Psoas muscle (tissue), 8 donors: ENCODE measurements around the gene MRPL9. TPM values are rescaled to one million over a fixed set of nuclear protein-coding genes. Genes with fewer than 3 reads are reported as not detected.

Experiments used
- ATAC-seq, 4 donors: fragments of 200-7000 bp; cut with Tn5 transposase; one replicate each; pipeline ENCODE4 v1.9.1; 2020; ENCODE audit warnings: moderate library complexity in 3 of 4, mild to moderate bottlenecking in 2 of 4
- DNase-seq, 2 donors: peaks; one replicate each; pipeline ENCODE4 v3.0.0-alpha.2; 2020
- H3K27ac ChIP-seq: fragments of 200-600 bp; one replicate; pipeline ENCODE4 v1.8.0; 2022
- H3K27me3 ChIP-seq, 3 donors: fragments of 200-600 bp in 1 of 3; one replicate each; pipeline versions ENCODE4 v1.6.1 to v1.8.0; 2013 to 2022; ENCODE audit warnings: low read length in 2 of 3, mild to moderate bottlenecking in 2 of 3, moderate library complexity in 1 of 3; ENCODE audit not compliant: insufficient read depth in 3 of 3
- H3K36me3 ChIP-seq, 2 donors: fragments of 200-600 bp in 1 of 2; one replicate each; pipeline versions ENCODE4 v1.6.1 to v1.8.0; 2013 to 2022; ENCODE audit warnings: low read depth in 1 of 2, mild to moderate bottlenecking in 1 of 2, moderate library complexity in 1 of 2; ENCODE audit not compliant: insufficient read depth in 1 of 2
- H3K4me1 ChIP-seq: fragments of 200-600 bp; one replicate; pipeline ENCODE4 v1.8.0; 2022
- H3K4me3 ChIP-seq: fragments of 200-600 bp; one replicate; pipeline ENCODE4 v1.8.0; 2022; ENCODE audit warnings: mild to moderate bottlenecking
- H3K9me3 ChIP-seq: fragments of 200-600 bp; one replicate; pipeline ENCODE4 v1.8.0; 2022
- WGBS, 3 donors: extraction: QIAGEN DNeasy Blood & Tissue Kit; methylation state at CpG; one replicate each; pipeline versions ENCODE4 v1.1.6 to v1.1.7; 2013; 5-methylcytosine and 5-hydroxymethylcytosine counted together
- intact Hi-C, 2 donors: fragments of 100-400 bp; cut with DNase I; formaldehyde crosslinking; loops; one replicate each; pipeline versions ENCODE4 v1.11.0 to v1.14.2; 2022
- polyA plus RNA-seq, 3 donors: library from polyadenylated mRNA; stranded (reverse); fragments of 200-250 nt; gene quantifications; one replicate each; pipeline ENCODE4 v1.2.3, GENCODE V29; 2013
- total RNA-seq, 4 donors: library from RNA; stranded (reverse); fragmentation: NEBNext Ultra II Directional in 2 of 4; extraction: Animal tissue kit (Norgen Biotek cat#: 25700) in 2 of 4; gene quantifications; one replicate each; pipeline versions ENCODE4 v1.2.1 to v1.2.4, GENCODE V29; 2021 to 2023
- TF ChIP-seq, protein P1 (sequence below): fragments of 200-600 bp; IDR thresholded peaks from one replicate; pipeline ENCODE4 v1.8.0; 2022; ENCODE audit warnings: antibody characterized with exemption
- donor health status: healthy with polysubstance abuse.
- donor health status: DM: no; HTN: no; CAD: no; lungs with moderate emphysema.
- donor health status: Bipolar disorder and iron deficiency.
- donor health status: healthy.
- donor health status: DM: yes; HTN: yes; CAD: no.
- donor health status: DM: no; HTN: no; CAD: no.
- donor health status: DM: no; HTN: no; CAD: no.
- donor health status: DM: yes; HTN: yes; CAD: no.

Gene MRPL9
- total and polyA plus RNA-seq, 7 donors = 63.5 to 132 (median 79.0) TPM

DNA sequence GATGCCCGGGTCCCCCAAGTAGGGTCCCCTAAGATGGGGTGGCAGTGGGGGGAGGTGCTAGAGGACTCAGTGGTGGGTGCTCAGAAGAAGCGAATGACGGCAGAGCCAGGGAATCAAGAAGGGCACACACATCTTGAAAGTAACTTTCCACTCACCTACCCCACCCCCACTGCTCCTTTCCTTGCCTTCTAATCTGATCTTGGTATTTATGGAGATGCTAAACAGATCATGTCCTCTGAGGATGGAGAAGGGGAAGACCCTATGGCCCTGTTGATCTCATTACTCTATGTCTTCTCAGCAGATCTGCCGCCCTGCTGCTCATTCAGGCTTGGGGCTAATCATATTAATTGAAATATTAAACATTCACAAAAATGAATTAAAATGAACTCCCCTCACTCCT, 44.6 kb downstream of the MRPL9 start:
- DNase-seq = no peak
- intact Hi-C loops = no loop called here
- WGBS, 3 donors = 70 to 83% (median 78%) methylated on average over 4 of the region's 4 CpGs
- Histone ChIP-seq H3K27me3 (peaks cover 0 to 29% (median 7%) of the 10 kb centered on the region in 3 donors), H3K9me3 (no peaks in the 10 kb centered on the region), H3K4me3 (no peak overlapping the region), H3K36me3 (no peaks in the 10 kb centered on the region), H3K4me1 (peaks cover 16% of the 10 kb centered on the region), H3K27ac (no peak overlapping the region)
- ATAC-seq = no peak
- TF ChIP-seq, protein P1, sequence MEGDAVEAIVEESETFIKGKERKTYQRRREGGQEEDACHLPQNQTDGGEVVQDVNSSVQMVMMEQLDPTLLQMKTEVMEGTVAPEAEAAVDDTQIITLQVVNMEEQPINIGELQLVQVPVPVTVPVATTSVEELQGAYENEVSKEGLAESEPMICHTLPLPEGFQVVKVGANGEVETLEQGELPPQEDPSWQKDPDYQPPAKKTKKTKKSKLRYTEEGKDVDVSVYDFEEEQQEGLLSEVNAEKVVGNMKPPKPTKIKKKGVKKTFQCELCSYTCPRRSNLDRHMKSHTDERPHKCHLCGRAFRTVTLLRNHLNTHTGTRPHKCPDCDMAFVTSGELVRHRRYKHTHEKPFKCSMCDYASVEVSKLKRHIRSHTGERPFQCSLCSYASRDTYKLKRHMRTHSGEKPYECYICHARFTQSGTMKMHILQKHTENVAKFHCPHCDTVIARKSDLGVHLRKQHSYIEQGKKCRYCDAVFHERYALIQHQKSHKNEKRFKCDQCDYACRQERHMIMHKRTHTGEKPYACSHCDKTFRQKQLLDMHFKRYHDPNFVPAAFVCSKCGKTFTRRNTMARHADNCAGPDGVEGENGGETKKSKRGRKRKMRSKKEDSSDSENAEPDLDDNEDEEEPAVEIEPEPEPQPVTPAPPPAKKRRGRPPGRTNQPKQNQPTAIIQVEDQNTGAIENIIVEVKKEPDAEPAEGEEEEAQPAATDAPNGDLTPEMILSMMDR = no peak

GRCh38 chr1:151718011-151718431, 45.3 kb downstream of the MRPL9 start:
- Histone ChIP-seq H3K27me3 (peaks cover 0 to 29% (median 7%) of the 10 kb centered on the region in 3 donors), H3K4me1 (peaks cover 16% of the 10 kb centered on the region), H3K36me3 (no peaks in the 10 kb centered on the region), H3K27ac (no peak overlapping the region), H3K4me3 (no peak overlapping the region), H3K9me3 (no peaks in the 10 kb centered on the region)
- 37 to 41% (median 39%) methylated on average over 4 of the region's 4 CpGs for WGBS, 3 donors
- TF ChIP-seq, protein P1 = no peak
- intact Hi-C loops = no loop called here
- DNase-seq (no peak), ATAC-seq (no peak)

- 5 to 7% (median 7%) methylated on average over 25 to 27 of the region's 27 CpGs for WGBS, 3 donors
- TF ChIP-seq, protein P1 = no peak
- H3K4me1 ChIP-seq = peaks cover 13% of the 10 kb centered on the region
- DNase-seq (no peak), ATAC-seq (no peak)
- H3K27me3 ChIP-seq = peaks cover 0 to 29% (median 7%) of the 10 kb centered on the region in 3 donors
- no peaks in the 10 kb centered on the region for H3K36me3 ChIP-seq
- no peak within 1 kb of the TSS for H3K27ac ChIP-seq
- no peaks in the 10 kb centered on the region for H3K9me3 ChIP-seq
- H3K4me3 ChIP-seq = peak within 1 kb of the TSS; percentile 9
- intact Hi-C loops = no loop called here
Observed at GRCh38 chr1:151716771-151717631, 46.3 kb downstream of the MRPL9 start, which contains the start of gene CELF3. CELF3 (minus strand) TSS chr1:151716803; CDS start chr1:151716020, 783 bp downstream.

DNA sequence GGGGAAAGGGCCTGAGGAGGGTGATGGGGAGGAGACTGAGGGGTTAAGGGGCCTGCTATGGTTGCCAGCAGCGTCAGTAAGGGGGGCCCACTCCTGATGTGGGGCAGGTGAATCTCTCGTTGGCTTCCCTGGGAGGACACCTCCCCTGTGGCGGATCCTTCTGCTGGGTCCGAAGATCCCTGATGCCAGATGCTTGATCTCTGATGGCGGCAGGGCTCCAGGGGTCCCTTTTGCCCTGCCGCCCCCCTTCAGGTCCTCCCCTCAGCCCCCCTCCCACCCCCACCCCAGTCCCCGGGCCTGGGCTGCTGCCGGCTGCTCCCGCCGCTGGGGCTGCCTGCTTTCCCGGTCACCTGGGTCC, 46.9 kb downstream of the MRPL9 start:
- Histone ChIP-seq H3K27ac (no peak overlapping the region), H3K9me3 (no peaks in the 10 kb centered on the region), H3K27me3 (peaks cover 0 to 29% (median 7%) of the 10 kb centered on the region in 3 donors), H3K4me3 (no peak overlapping the region), H3K36me3 (no peaks in the 10 kb centered on the region), H3K4me1 (peaks cover 7% of the 10 kb centered on the region)
- DNase-seq (no peak), ATAC-seq (no peak)
- intact Hi-C loops = no loop called here
- WGBS, 3 donors = 3 to 5% (median 5%) methylated on average over 7 to 11 of the region's 11 CpGs
- TF ChIP-seq, protein P1 = no peak
